Tibial nerve (tissue), 3 donors: ENCODE measurements around the gene STON2.

Experiments
- CTCF ChIP-seq, 5 experiments: fragments of 200-600 bp in 3 of 5; fragments of 450-650 bp in 2 of 5; sonication (generic) in 3 of 5; IDR thresholded peaks; one replicate each; pipeline ENCODE4 v1.5.1; 2016 to 2019; ENCODE audit warnings: antibody characterized with exemption in 5 of 5, mild to moderate bottlenecking in 3 of 5, moderate library complexity in 2 of 5
- POLR2A ChIP-seq, 2 donors: fragments of 450-650 bp; IDR thresholded peaks; one replicate each; pipeline ENCODE4 v1.6.1; 2017; ENCODE audit warnings: antibody characterized with exemption in 2 of 2, mild to moderate bottlenecking in 2 of 2, moderate library complexity in 2 of 2

GRCh38 chr14:81235096-81235495, 165.0 kb downstream of the STON2 start:
- TF ChIP-seq CTCF (IDR thresholded peaks at IDR 0.05) (no peak), POLR2A (IDR thresholded peaks at IDR 0.05) (no peak)
